GM12801 (cell line): ENCODE results near the gene MTMR2.

Experiments used
- CTCF ChIP-seq: IDR thresholded peaks from one replicate; pipeline ENCODE4 v1.5.1; 2011; ENCODE audit warnings: control low read depth; ENCODE audit not compliant: insufficient read length; ENCODE audit errors: extremely low read depth

The MTMR2 gene

DNA sequence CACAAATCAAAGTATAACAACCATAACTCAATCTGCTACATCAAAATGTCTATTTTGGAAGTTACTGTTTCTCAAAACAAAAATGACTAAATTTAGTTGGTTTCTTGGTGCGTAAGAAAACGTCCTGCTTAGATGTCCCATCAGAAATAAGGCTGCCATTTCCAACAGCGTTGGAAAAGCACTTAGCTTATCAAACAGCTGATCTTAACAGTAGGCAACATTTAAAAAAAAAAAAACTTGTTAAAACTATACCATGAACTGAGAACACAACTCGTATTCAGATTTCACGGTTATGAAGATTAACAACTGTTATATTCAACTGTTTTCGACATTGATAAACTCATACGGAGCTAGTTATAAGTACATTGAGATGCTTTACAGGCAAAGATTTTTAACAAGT, 131.2 kb downstream of the MTMR2 start:
- no peak for TF ChIP-seq CTCF

GRCh38 chr11:95792200-95792599, 131.7 kb downstream of the MTMR2 start:
- no peak for TF ChIP-seq CTCF

DNA sequence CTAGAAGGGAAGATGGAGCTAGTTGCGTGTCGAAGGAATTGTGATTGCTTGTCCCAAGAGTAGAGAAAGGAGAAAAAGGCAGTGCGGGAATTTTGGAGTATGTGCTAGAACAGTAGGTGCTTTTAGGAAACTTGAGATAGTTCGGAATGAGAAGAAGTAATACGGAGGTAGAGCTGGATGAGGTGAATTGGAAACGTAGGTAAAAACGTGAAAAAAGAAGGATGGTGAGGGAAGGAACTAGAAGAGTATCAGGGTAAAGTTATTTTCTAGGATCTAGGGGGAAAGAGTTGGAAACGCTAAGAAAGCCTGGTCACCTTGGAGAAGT, 132.2 kb downstream of the MTMR2 start:
- TF ChIP-seq CTCF, result no peak

DNA sequence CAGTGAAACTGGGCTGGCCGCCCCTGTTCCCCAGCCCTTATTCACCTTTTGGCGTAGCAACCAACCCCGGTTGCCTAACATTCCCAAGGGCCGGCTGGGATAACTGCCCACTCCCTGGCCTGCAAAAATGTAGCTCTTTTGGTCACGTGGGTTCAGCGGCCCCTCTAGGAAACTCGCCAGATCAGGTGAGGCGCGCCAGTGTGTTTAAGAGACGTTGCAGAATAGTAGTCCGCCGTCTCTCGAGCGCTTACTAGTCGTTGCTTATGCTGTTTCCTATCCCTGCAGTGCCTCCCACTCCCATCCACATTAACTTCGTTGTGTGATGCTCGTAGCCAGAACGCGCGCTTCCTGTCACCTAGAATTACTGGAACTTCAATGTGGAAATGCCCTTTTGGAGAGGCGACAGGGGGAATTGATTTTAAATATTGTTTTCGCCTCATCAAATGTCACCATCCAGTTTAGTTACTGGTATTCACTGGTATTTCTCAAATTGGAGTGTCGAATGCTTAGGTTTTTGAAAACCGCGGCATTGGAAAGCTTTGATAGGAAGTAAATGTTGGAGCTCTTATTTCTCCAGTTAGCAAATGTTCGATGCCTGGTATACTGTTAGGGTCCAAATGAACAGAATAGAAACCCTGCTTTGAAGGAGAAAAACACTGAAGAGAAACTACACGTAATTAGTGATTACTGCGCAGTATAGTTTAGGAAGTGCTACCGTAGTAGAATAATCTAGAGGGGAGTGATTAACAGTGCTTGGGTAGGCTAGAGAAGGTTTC, 132.8 kb downstream of the MTMR2 start:
- TF ChIP-seq CTCF, result no peak

DNA sequence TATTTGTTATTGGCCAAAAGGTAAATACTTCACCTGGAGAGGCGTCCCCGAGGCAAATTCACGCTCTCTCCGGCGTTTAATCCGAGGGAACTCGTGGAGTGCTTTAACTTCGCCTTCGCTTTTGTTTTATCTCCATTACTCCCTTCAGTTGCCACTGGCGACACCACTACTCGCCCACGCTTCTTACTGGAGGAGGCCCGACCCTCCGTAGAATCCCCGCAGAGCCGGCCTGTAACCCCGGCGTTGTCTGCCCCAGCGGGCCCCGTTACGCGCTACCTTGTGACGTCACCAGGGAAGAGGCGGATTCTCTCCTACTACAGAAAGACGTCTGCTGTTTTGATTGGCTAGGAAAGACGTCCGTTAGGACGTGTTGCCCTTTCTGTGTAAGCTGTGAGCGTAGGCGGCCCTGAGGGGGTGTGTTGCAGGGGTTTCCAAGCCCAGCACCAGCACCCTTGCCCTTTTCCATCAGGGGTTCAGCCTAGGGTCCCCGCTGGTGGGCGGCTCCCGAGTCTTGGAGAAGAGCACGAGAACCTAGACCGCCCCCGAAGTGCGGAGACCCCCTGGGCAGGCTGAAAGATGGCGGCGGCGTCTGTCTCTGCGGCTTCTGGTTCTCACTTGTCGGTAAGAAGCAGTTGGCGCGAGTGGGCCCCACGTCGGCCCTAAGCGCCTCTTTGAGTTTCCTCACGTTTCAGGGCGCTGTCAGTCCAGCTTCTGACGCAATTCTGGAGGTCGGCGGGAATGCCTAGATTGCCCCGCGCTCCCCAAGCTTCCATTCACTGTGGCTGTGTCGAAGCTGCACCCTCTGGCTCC, 133.6 kb downstream of the MTMR2 start, which contains the start of gene CEP57:
Gene CEP57, plus strand, starts transcription at position 376 of the 810 bp plus-strand sequence. Its CDS starts 201 bp downstream, at position 577.
- no peak for TF ChIP-seq CTCF

DNA sequence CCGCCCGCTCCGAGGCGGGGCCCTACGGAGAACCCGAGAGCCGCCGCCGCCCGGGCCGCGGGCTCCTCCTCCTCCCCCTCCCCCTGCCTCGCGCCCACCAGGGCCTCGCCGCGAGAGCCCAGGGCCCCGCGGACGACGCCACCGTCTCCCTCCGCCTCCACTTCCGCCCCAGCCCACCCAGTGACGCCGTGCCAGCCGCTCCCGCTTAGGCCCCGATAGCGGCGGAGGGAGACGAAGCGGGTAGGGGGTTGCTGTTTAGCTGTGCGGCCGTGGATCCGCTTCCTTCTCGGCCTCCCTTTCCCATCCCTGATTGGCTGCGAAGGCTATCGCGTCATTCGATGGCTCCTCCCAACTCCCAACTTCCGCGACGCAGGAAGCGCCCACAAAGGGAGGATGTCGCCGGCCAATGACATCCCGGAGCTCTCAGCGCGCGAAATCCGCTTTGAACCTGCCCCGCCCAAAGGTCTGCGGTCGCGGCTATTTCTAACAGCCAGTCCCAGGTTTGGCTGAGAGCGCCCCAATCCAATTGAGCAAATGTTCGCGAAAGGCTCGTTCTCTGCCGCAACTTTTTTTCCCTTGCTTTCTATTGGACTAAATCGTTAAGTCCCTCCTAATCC, 134.3 kb downstream of the MTMR2 start, which contains the start of gene FAM76B:
Gene FAM76B, minus strand, starts transcription at position 277 of the 617 bp plus-strand sequence. CDS start 304 bp downstream, outside the sequence.
- TF ChIP-seq CTCF, result no peak

GRCh38 chr11:95788921-95789505, 134.9 kb downstream of the MTMR2 start:
- no peak for TF ChIP-seq CTCF
